ENCODE data around the gene TBCD.
"Not testable (repeated sequence)": the region's sequence is repeated elsewhere in the genome, so short reads cannot be mapped to it uniquely, and the experiment has no call there.

- TF ChIP-seq, protein P1, sequence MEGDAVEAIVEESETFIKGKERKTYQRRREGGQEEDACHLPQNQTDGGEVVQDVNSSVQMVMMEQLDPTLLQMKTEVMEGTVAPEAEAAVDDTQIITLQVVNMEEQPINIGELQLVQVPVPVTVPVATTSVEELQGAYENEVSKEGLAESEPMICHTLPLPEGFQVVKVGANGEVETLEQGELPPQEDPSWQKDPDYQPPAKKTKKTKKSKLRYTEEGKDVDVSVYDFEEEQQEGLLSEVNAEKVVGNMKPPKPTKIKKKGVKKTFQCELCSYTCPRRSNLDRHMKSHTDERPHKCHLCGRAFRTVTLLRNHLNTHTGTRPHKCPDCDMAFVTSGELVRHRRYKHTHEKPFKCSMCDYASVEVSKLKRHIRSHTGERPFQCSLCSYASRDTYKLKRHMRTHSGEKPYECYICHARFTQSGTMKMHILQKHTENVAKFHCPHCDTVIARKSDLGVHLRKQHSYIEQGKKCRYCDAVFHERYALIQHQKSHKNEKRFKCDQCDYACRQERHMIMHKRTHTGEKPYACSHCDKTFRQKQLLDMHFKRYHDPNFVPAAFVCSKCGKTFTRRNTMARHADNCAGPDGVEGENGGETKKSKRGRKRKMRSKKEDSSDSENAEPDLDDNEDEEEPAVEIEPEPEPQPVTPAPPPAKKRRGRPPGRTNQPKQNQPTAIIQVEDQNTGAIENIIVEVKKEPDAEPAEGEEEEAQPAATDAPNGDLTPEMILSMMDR (IDR thresholded peaks at IDR 0.05): not testable (repeated sequence)
- not testable (repeated sequence) for TF ChIP-seq POLR2A (IDR thresholded peaks at IDR 0.05)
Observed at GRCh38 chr17:82955106-82955505, 203.2 kb downstream of the TBCD start.
